Testis (tissue), 3 donors: ENCODE measurements around the gene ADGRG7. TPM values are rescaled to one million over a fixed set of nuclear protein-coding genes. Genes with fewer than 3 reads are reported as not detected.

Experiments used
- DNase-seq: peaks from one replicate; pipeline ENCODE4 v3.0.0-alpha.2; 2019
- H3K27ac ChIP-seq, 2 donors: fragments of 200-600 bp; sonication (generic); one replicate each; pipeline ENCODE4 v1.5.1; 2019
- H3K27me3 ChIP-seq: fragments of 200-600 bp; sonication (generic); one replicate; pipeline ENCODE4 v1.5.1; 2019
- H3K36me3 ChIP-seq: fragments of 200-600 bp; sonication (generic); one replicate; pipeline ENCODE4 v1.5.1; 2017; ENCODE audit warnings: low read depth; ENCODE audit errors: missing control alignments
- H3K4me1 ChIP-seq: fragments of 200-600 bp; sonication (generic); one replicate; pipeline ENCODE4 v1.5.1; 2019
- H3K4me3 ChIP-seq, 2 donors: fragments of 200-600 bp; sonication (generic); one replicate each; pipeline ENCODE4 v1.5.1; 2017 to 2019
- H3K9me3 ChIP-seq: fragments of 200-600 bp; sonication (generic); one replicate; pipeline ENCODE4 v1.5.1; 2017
- POLR2A ChIP-seq: fragments of 450-650 bp; IDR thresholded peaks from one replicate; pipeline ENCODE4 v1.6.1; 2017; ENCODE audit warnings: antibody characterized with exemption, mild to moderate bottlenecking, moderate library complexity
- WGBS, 2 donors: methylation state at CpG; one replicate each; pipeline ENCODE4 v1.1.5; 2018; 5-methylcytosine and 5-hydroxymethylcytosine counted together
- intact Hi-C: fragments of 100-400 bp; cut with DNase I; formaldehyde crosslinking; loops from one replicate; pipeline ENCODE4 v1.15.1; 2023; ENCODE audit warnings: low total_unique reads
- polyA plus RNA-seq: library from polyadenylated mRNA; stranded (reverse); fragments of 350-450 nt; fragmentation: Illumina TruSeq; extraction: RNeasy Lipid Tissue Mini Kit (QIAGEN cat#74804); gene quantifications from one replicate; pipeline ENCODE4 v1.2.3, GENCODE V29; 2014; ENCODE audit warnings: low read depth, low replicate concordance; ENCODE audit not compliant: insufficient read depth
- total RNA-seq, 2 donors: library from RNA; depleted of rRNA; stranded (reverse); fragments of >200 nt; gene quantifications; one replicate each; pipeline ENCODE4 v1.2.3, GENCODE V29; 2016
- TF ChIP-seq, protein P1 (sequence below), 3 experiments: fragments of 450-650 bp in 2 of 3; fragments of 200-600 bp in 1 of 3; sonication (generic) in 1 of 3; IDR thresholded peaks; one replicate each; pipeline ENCODE4 v1.5.1; 2016 to 2019; ENCODE audit warnings: antibody characterized with exemption in 3 of 3, mild to moderate bottlenecking in 2 of 3, moderate library complexity in 1 of 3

Gene ADGRG7
- total and polyA plus RNA-seq, 3 donors from 2014 or later = 0.16 to 0.43 TPM; not detected in 1

GRCh38 chr3:100605358-100605757 is 4.0 kb upstream of the ADGRG7 start:
- H3K27ac ChIP-seq = no peak overlapping the region
- H3K9me3 ChIP-seq = no peaks in the 10 kb centered on the region
- intact Hi-C loops = no loop called here
- TF ChIP-seq, protein P1, sequence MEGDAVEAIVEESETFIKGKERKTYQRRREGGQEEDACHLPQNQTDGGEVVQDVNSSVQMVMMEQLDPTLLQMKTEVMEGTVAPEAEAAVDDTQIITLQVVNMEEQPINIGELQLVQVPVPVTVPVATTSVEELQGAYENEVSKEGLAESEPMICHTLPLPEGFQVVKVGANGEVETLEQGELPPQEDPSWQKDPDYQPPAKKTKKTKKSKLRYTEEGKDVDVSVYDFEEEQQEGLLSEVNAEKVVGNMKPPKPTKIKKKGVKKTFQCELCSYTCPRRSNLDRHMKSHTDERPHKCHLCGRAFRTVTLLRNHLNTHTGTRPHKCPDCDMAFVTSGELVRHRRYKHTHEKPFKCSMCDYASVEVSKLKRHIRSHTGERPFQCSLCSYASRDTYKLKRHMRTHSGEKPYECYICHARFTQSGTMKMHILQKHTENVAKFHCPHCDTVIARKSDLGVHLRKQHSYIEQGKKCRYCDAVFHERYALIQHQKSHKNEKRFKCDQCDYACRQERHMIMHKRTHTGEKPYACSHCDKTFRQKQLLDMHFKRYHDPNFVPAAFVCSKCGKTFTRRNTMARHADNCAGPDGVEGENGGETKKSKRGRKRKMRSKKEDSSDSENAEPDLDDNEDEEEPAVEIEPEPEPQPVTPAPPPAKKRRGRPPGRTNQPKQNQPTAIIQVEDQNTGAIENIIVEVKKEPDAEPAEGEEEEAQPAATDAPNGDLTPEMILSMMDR (IDR thresholded peaks at IDR 0.05) = no peak
- no peak for TF ChIP-seq POLR2A
- WGBS, 2 donors = 80 to 87% methylated on average over 8 of the region's 8 CpGs
- H3K4me3 ChIP-seq = no peak overlapping the region
- no peak for DNase-seq
- no peaks in the 10 kb centered on the region for H3K4me1 ChIP-seq
- no peaks in the 10 kb centered on the region for H3K36me3 ChIP-seq
- no peaks in the 10 kb centered on the region for H3K27me3 ChIP-seq

GRCh38 chr3:100606894-100607512 is 2.4 kb upstream of the ADGRG7 start:
- Histone ChIP-seq H3K9me3 (no peaks in the 10 kb centered on the region), H3K4me1 (no peaks in the 10 kb centered on the region), H3K27ac (no peak overlapping the region), H3K36me3 (no peaks in the 10 kb centered on the region), H3K4me3 (no peak overlapping the region), H3K27me3 (no peaks in the 10 kb centered on the region)
- intact Hi-C loops = no loop called here
- TF ChIP-seq, protein P1 (IDR thresholded peaks at IDR 0.05) = no peak
- no peak for TF ChIP-seq POLR2A
- DNase-seq = no peak

GRCh38 chr3:100609963-100610362 is 562 bp downstream of the ADGRG7 start:
- Histone ChIP-seq H3K27me3 (no peaks in the 10 kb centered on the region), H3K27ac (no peak overlapping the region), H3K9me3 (no peaks in the 10 kb centered on the region), H3K36me3 (no peaks in the 10 kb centered on the region), H3K4me1 (no peaks in the 10 kb centered on the region), H3K4me3 (no peak overlapping the region)
- WGBS, 2 donors = 69 to 80% methylated on average over 2 of the region's 2 CpGs
- intact Hi-C loops = no loop called here
- DNase-seq = no peak
- TF ChIP-seq, protein P1 (IDR thresholded peaks at IDR 0.05) = no peak
- TF ChIP-seq POLR2A = no peak

DNA sequence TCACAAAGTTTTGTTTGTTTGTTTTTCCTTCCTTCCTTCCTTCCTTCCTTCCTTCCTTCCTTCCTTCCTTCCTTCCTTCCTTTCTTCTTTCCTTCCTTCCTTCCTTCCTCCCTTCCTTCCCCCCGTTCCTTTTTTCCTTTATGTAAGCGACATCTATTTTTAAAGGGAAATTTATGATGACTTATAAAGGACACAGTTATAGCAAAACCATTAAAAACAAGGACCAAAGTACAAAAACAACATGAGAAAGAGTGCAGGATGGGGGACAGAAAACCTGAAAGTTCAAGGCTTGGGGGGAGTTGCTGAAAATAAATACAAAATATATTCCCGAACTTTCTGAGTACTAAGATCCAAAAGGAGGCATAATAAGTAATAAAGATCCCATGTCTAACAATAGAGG is 1.8 kb downstream of the ADGRG7 start:
- no peaks in the 10 kb centered on the region for H3K36me3 ChIP-seq
- no peak for DNase-seq
- H3K27ac ChIP-seq = no peak overlapping the region
- H3K27me3 ChIP-seq = no peaks in the 10 kb centered on the region
- WGBS, 2 donors = 49 to 64% methylated on average over 3 of the region's 3 CpGs
- H3K4me1 ChIP-seq = no peaks in the 10 kb centered on the region
- H3K4me3 ChIP-seq = no peak overlapping the region
- no peaks in the 10 kb centered on the region for H3K9me3 ChIP-seq
- intact Hi-C loops = no loop called here
- TF ChIP-seq, protein P1 (IDR thresholded peaks at IDR 0.05) = no peak
- no peak for TF ChIP-seq POLR2A

DNA sequence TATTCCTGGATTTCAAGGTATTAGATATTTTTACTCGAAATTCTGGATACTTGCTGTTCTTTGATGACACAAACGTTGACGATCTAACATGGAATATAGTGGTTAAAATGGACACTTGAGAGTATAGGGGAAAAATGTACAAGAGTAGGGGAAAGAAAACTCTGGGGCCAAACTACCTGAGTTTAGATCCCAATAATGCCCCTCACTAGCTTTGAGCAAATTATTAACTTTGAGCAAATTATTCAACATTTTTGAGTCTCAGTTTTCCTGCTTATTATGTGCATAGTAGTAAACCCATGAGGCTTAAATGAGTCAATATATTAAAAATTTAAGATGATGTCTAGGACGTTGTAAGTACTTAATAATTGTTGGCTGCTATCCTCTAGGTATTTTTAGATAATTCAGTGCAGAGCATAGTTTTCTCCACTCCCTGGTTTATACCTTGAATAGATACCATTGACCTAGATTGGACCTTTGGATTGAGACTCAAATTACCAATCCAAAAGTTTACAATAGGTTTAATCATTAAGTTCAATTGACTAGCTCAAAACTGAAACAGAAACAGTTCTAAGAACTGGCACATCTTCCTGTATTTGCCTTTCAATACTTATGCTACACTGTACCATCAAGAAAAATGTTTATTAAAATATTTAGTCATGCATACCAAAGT is 4.5 kb downstream of the ADGRG7 start:
- Histone ChIP-seq H3K27me3 (no peaks in the 10 kb centered on the region), H3K9me3 (no peaks in the 10 kb centered on the region), H3K4me3 (no peak overlapping the region), H3K36me3 (no peaks in the 10 kb centered on the region), H3K4me1 (no peaks in the 10 kb centered on the region), H3K27ac (no peak overlapping the region)
- TF ChIP-seq POLR2A = no peak
- TF ChIP-seq, protein P1 (IDR thresholded peaks at IDR 0.05) = no peak
- intact Hi-C loops = no loop called here
- DNase-seq = no peak
- 79 to 81% methylated on average over 4 of the region's 4 CpGs for WGBS, 2 donors
